Ovary (tissue), 9 donors: ENCODE measurements around the gene PLEKHM3. TPM values are rescaled to one million over a fixed set of nuclear protein-coding genes. Genes with fewer than 3 reads are reported as not detected.

Experiments
- DNase-seq, 5 donors: peaks; one replicate each; pipeline ENCODE4 v3.0.0-alpha.2; 2019 to 2020
- H3K27ac ChIP-seq, 2 donors: fragments of 200-600 bp; one replicate each; pipeline versions ENCODE4 v1.5.1 to v1.8.0; 2019 to 2022
- H3K27me3 ChIP-seq: fragments of 200-600 bp; one replicate; pipeline ENCODE4 v1.8.0; 2022
- H3K36me3 ChIP-seq: fragments of 200-600 bp; sonication (generic); one replicate; pipeline ENCODE4 v1.5.1; 2019
- H3K4me1 ChIP-seq: one replicate; pipeline ENCODE4 v1.8.1; 2013; ENCODE audit warnings: mild to moderate bottlenecking, moderate library complexity; ENCODE audit not compliant: insufficient read depth
- H3K4me3 ChIP-seq: fragments of 200-600 bp; sonication (generic); one replicate; pipeline ENCODE4 v1.5.1; 2017
- H3K9me3 ChIP-seq, 2 donors: fragments of 200-600 bp in 1 of 2; sonication (generic) in 1 of 2; one replicate each; pipeline versions ENCODE4 v1.5.1 to v1.8.1; 2013 to 2019; ENCODE audit warnings: mild to moderate bottlenecking in 1 of 2, moderate library complexity in 1 of 2
- EP300 ChIP-seq: sonication (generic); formaldehyde crosslinking; IDR thresholded peaks from one replicate; pipeline ENCODE4 v1.6.1; 2017; ENCODE audit warnings: antibody characterized with exemption
- POLR2A ChIP-seq: fragments of 450-650 bp; IDR thresholded peaks from one replicate; pipeline ENCODE4 v1.6.1; 2017; ENCODE audit warnings: antibody characterized with exemption, mild to moderate bottlenecking, moderate library complexity
- WGBS, 3 donors: extraction: QIAGEN DNeasy Blood & Tissue Kit in 1 of 3; methylation state at CpG; one replicate each; pipeline versions ENCODE4 v1.1.5 to v1.1.7; 2013 to 2017; 5-methylcytosine and 5-hydroxymethylcytosine counted together
- intact Hi-C, 4 donors: fragments of 100-400 bp; cut with DNase I; formaldehyde crosslinking; loops; one replicate each; pipeline versions ENCODE4 v1.11.0 to v1.15.1; 2022 to 2023
- polyA plus RNA-seq, 2 donors: library from polyadenylated mRNA; stranded (reverse); fragments of 200-250 nt in 1 of 2; fragments of 350-450 nt in 1 of 2; fragmentation: Illumina TruSeq in 1 of 2; extraction: RNeasy Lipid Tissue Mini Kit (QIAGEN cat#74804) in 1 of 2; gene quantifications; one replicate each; pipeline ENCODE4 v1.2.3, GENCODE V29; 2013 to 2014
- total RNA-seq, 7 donors: library from RNA; depleted of rRNA in 2 of 7; stranded (reverse); fragments of >200 nt in 2 of 7; fragmentation: NEBNext Ultra II Directional in 3 of 7; extraction: Animal tissue kit (Norgen Biotek cat#: 25700) in 3 of 7; gene quantifications; one replicate each; pipeline versions ENCODE4 v1.1.0 to v1.2.4, GENCODE V29; 2016 to 2023
- TF ChIP-seq, protein P1 (sequence below), 3 donors: fragments of 450-650 bp in 2 of 3; fragments of 200-600 bp in 1 of 3; IDR thresholded peaks; one replicate each; pipeline versions ENCODE4 v1.5.1 to v1.8.0; 2016 to 2022; ENCODE audit warnings: antibody characterized with exemption in 3 of 3, mild to moderate bottlenecking in 1 of 3
- donor health status: DM: no; HTN: no; CAD: no; lungs with moderate emphysema.
- donor health status: DM: no; HTN: no; CAD: no.
- donor health status: Bipolar disorder and iron deficiency.
- donor health status: DM: yes; HTN: yes; CAD: no.
- donor health status: DM: no; HTN: no; CAD: no.
- donor health status: DM: yes; HTN: yes; CAD: no.

PLEKHM3 gene
- total and polyA plus RNA-seq, 9 donors, result 6.5 to 26.1 (median 14.3) TPM

DNA sequence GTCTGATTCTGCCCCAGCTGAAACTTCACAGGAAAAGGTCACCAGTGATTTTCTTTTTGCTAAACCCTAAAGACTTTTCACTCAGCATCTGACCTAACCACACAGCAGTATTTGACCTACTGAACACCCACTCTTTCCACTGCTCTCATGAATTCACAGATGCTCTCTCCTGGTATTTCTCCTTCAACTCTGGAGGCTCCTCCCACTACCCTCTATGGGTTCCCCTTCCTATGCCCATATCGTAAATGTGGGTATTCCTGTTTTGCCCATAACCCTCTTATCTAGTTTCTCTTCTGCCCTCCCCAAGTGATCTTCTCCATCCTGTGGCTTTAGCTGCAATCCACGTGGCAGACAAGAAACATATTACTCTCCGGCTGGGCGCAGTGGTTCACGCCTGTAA, 7.6 kb downstream of the PLEKHM3 start:
- TF ChIP-seq, protein P1, sequence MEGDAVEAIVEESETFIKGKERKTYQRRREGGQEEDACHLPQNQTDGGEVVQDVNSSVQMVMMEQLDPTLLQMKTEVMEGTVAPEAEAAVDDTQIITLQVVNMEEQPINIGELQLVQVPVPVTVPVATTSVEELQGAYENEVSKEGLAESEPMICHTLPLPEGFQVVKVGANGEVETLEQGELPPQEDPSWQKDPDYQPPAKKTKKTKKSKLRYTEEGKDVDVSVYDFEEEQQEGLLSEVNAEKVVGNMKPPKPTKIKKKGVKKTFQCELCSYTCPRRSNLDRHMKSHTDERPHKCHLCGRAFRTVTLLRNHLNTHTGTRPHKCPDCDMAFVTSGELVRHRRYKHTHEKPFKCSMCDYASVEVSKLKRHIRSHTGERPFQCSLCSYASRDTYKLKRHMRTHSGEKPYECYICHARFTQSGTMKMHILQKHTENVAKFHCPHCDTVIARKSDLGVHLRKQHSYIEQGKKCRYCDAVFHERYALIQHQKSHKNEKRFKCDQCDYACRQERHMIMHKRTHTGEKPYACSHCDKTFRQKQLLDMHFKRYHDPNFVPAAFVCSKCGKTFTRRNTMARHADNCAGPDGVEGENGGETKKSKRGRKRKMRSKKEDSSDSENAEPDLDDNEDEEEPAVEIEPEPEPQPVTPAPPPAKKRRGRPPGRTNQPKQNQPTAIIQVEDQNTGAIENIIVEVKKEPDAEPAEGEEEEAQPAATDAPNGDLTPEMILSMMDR (IDR thresholded peaks at IDR 0.05), result no peak
- TF ChIP-seq EP300, result no peak
- no peak for TF ChIP-seq POLR2A
- Histone ChIP-seq H3K4me3 (no peak overlapping the region), H3K36me3 (no peaks in the 10 kb centered on the region), H3K27me3 (no peaks in the 10 kb centered on the region), H3K9me3 (no peaks in the 10 kb centered on the region), H3K4me1 (no peaks in the 10 kb centered on the region), H3K27ac (no peak overlapping the region)
- DNase-seq, result no peak
- intact Hi-C loops, result no loop called here
- WGBS, 3 donors, result 81 to 89% (median 84%) methylated on average over 5 of the region's 5 CpGs

DNA sequence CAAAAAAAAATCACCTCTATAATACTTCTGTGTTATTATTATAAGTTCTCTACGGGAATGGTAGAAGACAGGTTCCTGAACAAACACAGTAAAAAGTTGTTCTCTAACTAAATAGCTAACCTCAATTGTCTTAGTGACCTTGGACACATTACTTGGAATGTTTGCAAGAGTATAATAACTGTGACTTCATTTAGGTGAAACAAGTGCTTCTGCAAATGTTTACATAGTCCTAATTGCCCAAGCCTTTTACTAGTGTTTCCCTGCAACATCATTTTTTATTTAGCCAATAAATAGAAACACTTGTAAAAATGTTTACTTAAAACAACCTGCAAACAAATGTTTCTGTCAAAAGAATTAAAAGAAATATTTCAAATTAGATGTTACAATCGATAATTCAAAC, 9.9 kb downstream of the PLEKHM3 start:
- Histone ChIP-seq H3K4me1 (no peaks in the 10 kb centered on the region), H3K36me3 (no peaks in the 10 kb centered on the region), H3K4me3 (no peak overlapping the region), H3K9me3 (no peaks in the 10 kb centered on the region), H3K27ac (no peak overlapping the region), H3K27me3 (no peaks in the 10 kb centered on the region)
- 42 to 65% (median 43%) methylated on average over 2 of the region's 2 CpGs for WGBS, 3 donors
- DNase-seq, result no peak
- TF ChIP-seq POLR2A, result no peak
- TF ChIP-seq EP300, result no peak
- TF ChIP-seq, protein P1 (IDR thresholded peaks at IDR 0.05), result no peak
- intact Hi-C loops, result no loop called here

DNA sequence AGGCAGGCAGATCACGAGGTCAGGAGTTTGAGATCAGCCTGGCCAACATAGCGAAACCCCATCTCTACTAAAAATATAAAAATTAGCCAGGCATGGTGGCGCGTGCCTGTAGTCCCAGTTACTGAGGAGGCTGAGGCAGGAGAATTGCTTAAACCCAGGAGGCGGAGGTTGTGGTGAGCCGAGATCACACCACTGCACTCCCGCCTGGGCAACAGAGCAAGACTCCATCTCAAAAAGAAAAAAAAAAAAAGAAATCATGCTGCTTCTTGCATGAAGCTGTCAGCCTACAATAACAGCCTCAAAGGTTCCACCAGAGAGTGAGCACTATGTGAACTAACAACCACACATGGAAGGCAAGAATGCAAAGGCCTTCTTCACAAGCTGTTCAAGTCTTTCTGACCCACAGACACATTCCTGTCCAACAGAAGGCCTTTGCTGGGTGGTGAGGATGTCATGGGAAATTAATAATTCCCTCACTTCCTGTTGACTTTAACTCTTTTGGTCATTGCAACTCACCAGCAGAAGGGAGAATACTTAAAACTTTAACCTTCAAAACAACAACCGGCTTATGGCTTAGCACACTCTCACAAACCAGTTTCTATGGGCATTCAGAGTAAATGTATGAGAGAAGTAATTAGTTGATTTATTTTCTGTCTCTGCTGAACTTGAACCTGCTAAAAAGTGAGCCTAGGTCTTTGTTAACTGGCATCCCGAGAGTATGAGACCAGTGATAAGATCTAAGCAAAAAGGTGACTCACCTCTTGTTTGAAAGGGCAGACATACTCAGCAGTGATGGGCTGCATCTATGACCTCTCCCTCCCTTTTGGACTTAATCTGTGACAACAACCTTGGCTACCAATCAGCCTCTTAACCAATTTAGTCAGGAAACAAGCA, 11.8 kb downstream of the PLEKHM3 start:
- no peaks in the 10 kb centered on the region for H3K9me3 ChIP-seq
- H3K36me3 ChIP-seq, result no peaks in the 10 kb centered on the region
- WGBS, 3 donors, result 91 to 94% (median 92%) methylated on average over 9 of the region's 9 CpGs
- no peak overlapping the region for H3K27ac ChIP-seq
- H3K4me1 ChIP-seq, result no peaks in the 10 kb centered on the region
- TF ChIP-seq EP300 (no peak), POLR2A (no peak)
- no peaks in the 10 kb centered on the region for H3K27me3 ChIP-seq
- intact Hi-C loops, result no loop called here
- no peak overlapping the region for H3K4me3 ChIP-seq
- DNase-seq, result no peak

DNA sequence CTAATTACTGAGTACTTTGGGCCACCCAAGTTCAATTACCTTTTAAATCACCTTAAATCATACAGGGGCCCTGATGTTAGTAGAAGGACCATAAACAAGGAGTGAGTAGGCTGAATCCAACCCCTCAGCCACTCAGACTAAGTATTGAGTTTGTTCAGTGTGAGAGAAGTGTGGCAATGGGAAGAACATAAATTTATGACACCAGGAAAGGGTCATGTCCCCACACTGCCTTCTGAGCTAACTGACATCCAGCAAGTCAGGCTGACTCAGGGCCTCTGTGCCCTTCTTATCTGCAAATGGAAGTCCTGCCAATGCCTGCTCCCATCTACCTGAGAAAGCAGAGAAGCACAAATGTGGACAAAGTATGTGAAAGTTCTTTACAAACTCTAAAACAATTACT, 12.9 kb downstream of the PLEKHM3 start:
- no peaks in the 10 kb centered on the region for H3K27me3 ChIP-seq
- H3K36me3 ChIP-seq, result no peaks in the 10 kb centered on the region
- H3K4me1 ChIP-seq, result no peaks in the 10 kb centered on the region
- TF ChIP-seq EP300, result no peak
- TF ChIP-seq POLR2A, result no peak
- TF ChIP-seq, protein P1 (IDR thresholded peaks at IDR 0.05), result no peak
- no peaks in the 10 kb centered on the region for H3K9me3 ChIP-seq
- no peak for DNase-seq
- H3K27ac ChIP-seq, result no peak overlapping the region
- intact Hi-C loops, result no loop called here
- H3K4me3 ChIP-seq, result no peak overlapping the region

DNA sequence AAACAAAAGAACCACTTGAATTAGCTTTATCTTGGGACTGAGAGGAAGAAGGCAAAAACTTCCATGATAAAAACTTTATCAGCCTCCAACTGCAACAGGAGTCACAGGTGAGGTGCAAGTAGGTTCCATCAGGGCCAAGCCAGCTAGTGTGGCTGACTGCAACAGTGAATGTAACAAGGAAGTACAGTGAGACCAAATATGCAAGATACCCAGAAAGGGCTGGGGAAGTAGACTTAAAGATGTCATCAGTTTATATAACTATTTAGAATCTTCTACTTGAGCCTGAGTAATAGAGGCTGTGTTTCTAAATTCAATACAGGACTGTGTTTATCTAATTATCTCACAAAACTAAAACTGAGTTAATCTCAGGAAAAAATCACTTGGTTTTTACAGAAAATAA, 14.8 kb downstream of the PLEKHM3 start:
- Histone ChIP-seq H3K27me3 (no peaks in the 10 kb centered on the region), H3K4me1 (no peaks in the 10 kb centered on the region), H3K9me3 (no peaks in the 10 kb centered on the region), H3K36me3 (no peaks in the 10 kb centered on the region), H3K4me3 (no peak overlapping the region), H3K27ac (no peak overlapping the region)
- no peak for DNase-seq
- intact Hi-C loops, result no loop called here
- TF ChIP-seq EP300, result no peak
